ENCODE data around the gene DDX51. TPM values are rescaled to one million over a fixed set of nuclear protein-coding genes. Genes with fewer than 3 reads are reported as not detected.
A peak's percentile ranks its signal among the peaks of the same experiment; 100 is the strongest.

Gene DDX51, protein sequence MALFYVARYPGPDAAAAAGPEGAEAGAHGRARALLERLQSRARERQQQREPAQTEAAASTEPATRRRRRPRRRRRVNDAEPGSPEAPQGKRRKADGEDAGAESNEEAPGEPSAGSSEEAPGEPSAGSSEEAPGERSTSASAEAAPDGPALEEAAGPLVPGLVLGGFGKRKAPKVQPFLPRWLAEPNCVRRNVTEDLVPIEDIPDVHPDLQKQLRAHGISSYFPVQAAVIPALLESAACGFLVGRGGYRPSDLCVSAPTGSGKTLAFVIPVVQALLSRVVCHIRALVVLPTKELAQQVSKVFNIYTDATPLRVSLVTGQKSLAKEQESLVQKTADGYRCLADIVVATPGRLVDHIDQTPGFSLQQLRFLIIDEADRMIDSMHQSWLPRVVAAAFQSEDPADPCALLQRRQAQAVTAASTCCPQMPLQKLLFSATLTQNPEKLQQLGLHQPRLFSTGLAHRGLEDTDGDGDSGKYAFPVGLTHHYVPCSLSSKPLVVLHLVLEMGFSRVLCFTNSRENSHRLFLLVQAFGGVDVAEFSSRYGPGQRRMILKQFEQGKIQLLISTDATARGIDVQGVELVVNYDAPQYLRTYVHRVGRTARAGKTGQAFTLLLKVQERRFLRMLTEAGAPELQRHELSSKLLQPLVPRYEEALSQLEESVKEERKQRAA
- total RNA-seq = 46.3 and 51.3 TPM in 2 replicates
- 15.5 TPM for total RNA-seq (2013)
- polyA plus RNA-seq = 60.8 and 71.4 TPM in 2 replicates
- 20.6 and 24.5 TPM in 2 replicates for polyA minus RNA-seq

DNA sequence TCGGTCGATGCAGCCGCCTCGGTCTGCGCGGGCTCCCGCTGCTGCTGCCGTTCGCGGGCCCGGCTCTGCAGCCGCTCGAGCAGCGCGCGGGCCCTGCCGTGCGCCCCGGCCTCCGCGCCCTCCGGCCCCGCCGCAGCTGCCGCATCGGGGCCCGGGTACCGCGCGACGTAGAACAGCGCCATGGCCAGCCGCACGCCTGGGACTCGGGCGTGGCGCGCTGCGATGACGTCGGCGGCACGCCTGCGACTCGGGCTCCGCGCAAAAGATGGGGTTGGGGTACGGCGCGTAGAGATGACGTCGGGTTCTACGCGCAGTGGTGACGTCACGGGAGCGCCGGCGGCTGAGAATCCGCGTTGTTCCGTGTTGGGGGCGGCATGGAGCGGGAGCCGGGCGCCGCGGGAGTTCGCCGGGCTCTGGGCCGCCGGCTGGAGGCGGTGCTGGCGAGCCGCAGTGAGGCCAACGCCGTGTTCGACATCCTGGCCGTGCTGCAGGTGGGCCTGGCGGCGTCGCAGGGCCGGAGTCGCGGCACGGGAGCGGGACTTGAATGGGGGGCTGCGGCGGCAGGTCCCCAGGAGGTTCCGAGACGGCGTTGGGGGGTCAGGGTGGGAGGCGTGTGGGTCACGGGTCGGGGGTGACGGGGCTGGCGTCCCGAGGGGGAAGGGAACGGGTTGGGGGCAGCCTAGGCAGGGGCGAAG is at the start of gene DDX51, which contains the start of gene NOC4L:
DDX51 (minus strand) TSS at position 205 of the 695 bp plus-strand sequence; CDS start at position 182, 23 bp downstream.
NOC4L (plus strand) TSS at position 343 of the 695 bp plus-strand sequence; CDS start at position 375, 32 bp downstream.
- Histone ChIP-seq H3K27me3 (replicated peaks in 1 of 4; ENCODE audit: control extremely low read depth in 1 of 4, control insufficient read depth in 3 of 4, insufficient read depth in 4 of 4, low read length in 3 of 4) (no peaks in the 10 kb centered on the region), H3K4me3 (ENCODE audit: control extremely low read depth in 1 of 5, extremely low read depth in 1 of 5, insufficient read depth in 1 of 5, low read depth in 2 of 5, low read length in 4 of 5) (peak within 1 kb of the TSS; percentile 16 to 90 (median 69)), H3K4me2 (replicated peaks; ENCODE audit: low read depth, low read length, poor library complexity, severe bottlenecking) (peak within 1 kb of the TSS; percentile 87), H2AFZ (ENCODE audit: insufficient read depth, low read depth, low read length, poor library complexity, severe bottlenecking) (peak within 1 kb of the TSS; percentile 88), H3K9me3 (ENCODE audit: control extremely low read depth in 1 of 3, control insufficient read depth in 2 of 3, insufficient read depth in 1 of 3, low read length in 2 of 3) (no peaks in the 10 kb centered on the region), H3K79me2 (ENCODE audit: control insufficient read depth, insufficient read depth, low read length) (peaks cover 57% of the 10 kb centered on the region), H3K4me1 (ENCODE audit: control insufficient read depth in 2 of 2, insufficient read depth in 2 of 2, low read length in 2 of 2) (peaks cover 15 to 21% of the 10 kb centered on the region in 2 donors), H4K20me1 (ENCODE audit: control insufficient read depth, insufficient read depth, low read length, poor library complexity, severe bottlenecking) (peaks cover 31% of the 10 kb centered on the region), H3K9ac (ENCODE audit: low read length) (peak within 1 kb of the TSS; percentile 90), H3K27ac (ENCODE audit: low read length in 2 of 2) (peak within 1 kb of the TSS; percentile 47 to 95), H3K36me3 (replicated peaks in 1 of 2; ENCODE audit: control extremely low read depth in 1 of 2, control insufficient read depth in 1 of 2, extremely low read depth in 1 of 2, insufficient read depth in 2 of 2, low read length in 1 of 2) (peaks cover 0 to 49% of the 10 kb centered on the region in 2 experiments)
- ATAC-seq (ENCODE audit: low read depth) (peak; percentile 94), DNase-seq (peak; percentile 98)
- peaks cover 27% of the 10 kb centered on the region for H3K4me1 Mint-ChIP-seq
- no peaks in the 10 kb centered on the region for H3K9me3 Mint-ChIP-seq (ENCODE audit: insufficient read depth)
- ChIA-PET POLR2A (no interaction called here), CTCF (interaction anchor here (1.7 kb wide), 1 partner anchor 10 kb away, joined by 12 read pairs; no protein-coding TSS in a partner anchor)
- peak within 1 kb of the TSS; percentile 99 for H3K27ac Mint-ChIP-seq
- no peaks in the 10 kb centered on the region for H3K27me3 Mint-ChIP-seq
- WGBS (ENCODE audit: insufficient coverage) = under 1% methylated on average over 100 of the region's 100 CpGs
- intact Hi-C loops (cut with micrococcal nuclease) = loop anchor here (1.0 kb wide), 3 partner anchors 45 to 73 kb away; no protein-coding TSS in a partner anchor
- peak within 1 kb of the TSS; percentile 96 for H3K4me3 Mint-ChIP-seq
- TF ChIP-seq EZH2 (IDR thresholded peaks at IDR 0.05; ENCODE audit: borderline replicate concordance, insufficient read depth, low read depth, low read length, poor library complexity, severe bottlenecking) = no peak
- TF ChIP-seq, protein P1, sequence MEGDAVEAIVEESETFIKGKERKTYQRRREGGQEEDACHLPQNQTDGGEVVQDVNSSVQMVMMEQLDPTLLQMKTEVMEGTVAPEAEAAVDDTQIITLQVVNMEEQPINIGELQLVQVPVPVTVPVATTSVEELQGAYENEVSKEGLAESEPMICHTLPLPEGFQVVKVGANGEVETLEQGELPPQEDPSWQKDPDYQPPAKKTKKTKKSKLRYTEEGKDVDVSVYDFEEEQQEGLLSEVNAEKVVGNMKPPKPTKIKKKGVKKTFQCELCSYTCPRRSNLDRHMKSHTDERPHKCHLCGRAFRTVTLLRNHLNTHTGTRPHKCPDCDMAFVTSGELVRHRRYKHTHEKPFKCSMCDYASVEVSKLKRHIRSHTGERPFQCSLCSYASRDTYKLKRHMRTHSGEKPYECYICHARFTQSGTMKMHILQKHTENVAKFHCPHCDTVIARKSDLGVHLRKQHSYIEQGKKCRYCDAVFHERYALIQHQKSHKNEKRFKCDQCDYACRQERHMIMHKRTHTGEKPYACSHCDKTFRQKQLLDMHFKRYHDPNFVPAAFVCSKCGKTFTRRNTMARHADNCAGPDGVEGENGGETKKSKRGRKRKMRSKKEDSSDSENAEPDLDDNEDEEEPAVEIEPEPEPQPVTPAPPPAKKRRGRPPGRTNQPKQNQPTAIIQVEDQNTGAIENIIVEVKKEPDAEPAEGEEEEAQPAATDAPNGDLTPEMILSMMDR (IDR thresholded peaks at IDR 0.05) = no peak

All from B cell (primary cell).